GM20431 (cell line): ENCODE results near the gene OR13F1.
"Not testable (repeated sequence)": the region's sequence is repeated elsewhere in the genome, so short reads cannot be mapped to it uniquely, and the experiment has no call there.

Source experiments
- in situ Hi-C: fragments of 300-500 bp; cut with MseI, MboI; formaldehyde crosslinking; loops from one replicate; pipeline ENCODE4 v1.15.0; 2020; ENCODE audit warnings: low sequenced_read_pairs; ENCODE audit not compliant: unreplicated experiment

The OR13F1 gene, protein sequence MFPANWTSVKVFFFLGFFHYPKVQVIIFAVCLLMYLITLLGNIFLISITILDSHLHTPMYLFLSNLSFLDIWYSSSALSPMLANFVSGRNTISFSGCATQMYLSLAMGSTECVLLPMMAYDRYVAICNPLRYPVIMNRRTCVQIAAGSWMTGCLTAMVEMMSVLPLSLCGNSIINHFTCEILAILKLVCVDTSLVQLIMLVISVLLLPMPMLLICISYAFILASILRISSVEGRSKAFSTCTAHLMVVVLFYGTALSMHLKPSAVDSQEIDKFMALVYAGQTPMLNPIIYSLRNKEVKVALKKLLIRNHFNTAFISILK

DNA sequence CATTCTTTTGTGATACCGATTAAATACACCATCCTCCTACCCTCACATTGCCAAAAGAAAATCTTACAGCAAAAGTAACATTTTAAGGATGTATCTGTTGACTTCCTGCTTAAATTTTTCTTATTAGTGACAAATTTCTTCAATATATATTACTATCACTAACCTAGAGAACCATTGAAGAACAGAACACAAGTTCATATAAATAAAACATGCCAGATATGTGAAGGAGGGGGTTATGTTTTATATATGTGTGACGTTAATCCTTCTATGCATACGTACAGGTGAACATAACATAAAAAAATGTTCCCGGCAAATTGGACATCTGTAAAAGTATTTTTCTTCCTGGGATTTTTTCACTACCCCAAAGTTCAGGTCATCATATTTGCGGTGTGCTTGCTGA, at the start of gene OR13F1:
Gene OR13F1 (plus strand): TSS at position 301 of the 400 bp plus-strand sequence. CDS start 0 bp downstream, at position 301.
- in situ Hi-C loops: no loop called here

DNA sequence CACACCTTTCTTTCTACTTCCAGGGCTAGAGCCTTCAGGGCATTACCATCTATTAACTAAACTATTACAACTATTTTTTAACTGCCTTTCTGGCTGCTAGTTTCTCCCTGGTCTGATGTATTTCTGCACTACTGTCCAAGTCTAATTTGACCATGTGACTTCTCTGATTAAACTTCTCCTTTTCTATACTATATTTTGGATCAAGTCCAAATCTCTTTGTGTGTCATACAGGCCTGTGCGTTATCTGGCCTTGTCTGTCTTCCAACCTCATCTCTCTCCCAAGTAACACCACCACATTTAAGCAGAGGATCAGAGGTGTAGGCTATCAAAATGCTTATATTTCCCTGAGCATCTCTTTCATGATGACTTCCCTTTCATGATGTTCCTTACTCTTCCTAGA, 47.2 kb upstream of the OR13F1 start:
- in situ Hi-C loops: no loop called here

DNA sequence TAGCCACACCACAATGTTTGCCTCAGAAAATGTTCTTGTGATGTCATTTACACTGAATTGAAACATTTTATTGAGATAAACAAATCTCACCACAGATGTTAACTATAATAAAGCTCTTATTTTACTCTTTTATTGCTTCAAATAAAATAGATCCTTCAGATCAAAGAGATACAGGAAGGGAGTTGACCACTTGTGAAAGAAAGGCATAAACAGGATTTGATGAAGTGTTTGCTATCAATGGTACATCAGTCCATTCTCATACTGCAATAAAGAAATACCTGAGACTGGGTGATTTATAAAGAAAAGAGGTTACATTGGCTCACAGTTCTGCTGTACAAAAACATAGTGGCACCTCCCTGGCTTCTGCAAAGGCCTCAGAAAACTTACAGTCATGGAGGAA, 40.2 kb upstream of the OR13F1 start:
- in situ Hi-C loops: no loop called here

DNA sequence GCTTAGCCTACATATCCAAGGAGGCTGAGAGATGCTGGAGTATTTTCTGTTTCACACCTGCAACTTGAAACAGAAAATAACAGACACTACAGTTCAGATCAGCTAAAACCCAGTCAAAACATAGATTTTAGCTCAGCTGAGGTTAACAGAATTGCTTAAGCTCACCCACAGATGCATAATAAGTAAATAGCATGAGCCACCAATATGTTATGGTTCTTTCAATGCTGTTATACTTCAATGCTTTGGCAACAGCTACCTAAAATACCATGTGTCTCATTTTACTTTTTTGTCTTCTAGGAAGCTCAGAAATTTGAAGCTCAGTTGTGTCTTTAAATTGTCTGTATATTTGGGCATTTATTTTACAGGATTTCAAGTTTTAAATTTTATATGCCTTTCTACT, 35.8 kb upstream of the OR13F1 start:
- in situ Hi-C loops: no loop called here

DNA sequence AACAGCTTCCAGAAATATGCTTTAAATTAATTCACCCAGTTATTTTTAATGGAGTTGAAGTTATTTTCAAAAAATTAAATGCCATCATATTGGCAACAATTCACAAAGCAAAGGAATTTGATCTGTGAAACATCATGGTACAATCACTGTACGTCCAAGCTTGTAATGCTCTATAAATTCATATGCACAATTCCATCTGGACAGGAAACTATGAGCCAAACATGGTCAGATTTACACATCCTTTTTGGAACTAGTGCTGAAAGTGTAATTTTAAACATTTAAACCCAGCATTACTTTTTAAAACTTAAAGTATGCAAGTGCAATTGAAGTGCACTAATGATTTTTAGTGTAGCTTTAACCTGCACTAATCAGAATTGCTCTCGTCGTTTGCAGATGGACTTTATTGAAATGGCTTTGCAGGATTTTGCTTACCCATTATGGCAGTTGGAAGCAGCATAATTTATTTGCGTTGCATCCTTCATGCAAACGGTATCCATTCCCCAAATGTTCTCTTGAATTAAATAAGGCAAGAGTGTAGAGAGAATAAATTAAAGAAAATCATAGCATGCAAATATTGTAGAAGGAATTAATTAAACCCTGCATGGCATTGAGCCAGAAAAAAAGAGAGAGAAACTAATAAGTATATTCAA, 21.0 kb upstream of the OR13F1 start:
- in situ Hi-C loops: no loop called here

DNA sequence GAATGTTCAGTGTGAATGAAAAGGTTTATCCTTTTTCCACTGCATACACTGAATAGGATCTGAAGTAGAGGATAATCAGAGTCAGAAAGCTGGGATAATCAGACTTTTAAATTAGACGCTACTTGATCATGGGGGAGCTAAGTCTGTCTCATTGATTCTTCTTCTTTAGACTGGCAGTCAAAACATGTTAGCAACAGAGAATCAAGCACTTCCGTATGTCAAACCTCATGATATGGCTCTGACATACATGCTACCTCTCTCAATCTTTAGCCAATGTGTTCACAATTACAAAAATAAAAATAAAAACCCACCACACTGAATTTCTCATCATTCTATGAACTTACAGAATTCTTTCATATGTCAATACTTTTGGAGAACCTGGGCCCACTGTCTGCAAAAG, 19.0 kb upstream of the OR13F1 start:
- in situ Hi-C loops: no loop called here

DNA sequence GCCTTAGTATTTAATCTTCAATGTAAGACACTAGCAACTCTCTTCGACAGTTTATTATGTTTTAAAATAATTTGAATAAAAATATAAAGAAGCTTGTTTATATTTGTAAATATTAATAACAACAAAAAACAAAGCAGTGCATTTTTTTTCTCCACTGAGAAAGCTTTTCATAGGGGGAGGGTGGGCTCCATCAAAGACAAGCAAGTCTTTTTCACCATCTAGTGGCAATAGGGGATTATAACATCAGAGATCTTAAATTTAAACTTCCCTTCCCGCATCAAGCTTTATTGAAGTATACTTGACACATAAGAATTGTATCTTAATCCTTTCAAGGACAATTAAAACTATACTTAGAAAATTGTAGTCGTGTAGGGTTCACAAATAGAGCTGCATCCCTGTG, 9.3 kb upstream of the OR13F1 start:
- in situ Hi-C loops: no loop called here

DNA sequence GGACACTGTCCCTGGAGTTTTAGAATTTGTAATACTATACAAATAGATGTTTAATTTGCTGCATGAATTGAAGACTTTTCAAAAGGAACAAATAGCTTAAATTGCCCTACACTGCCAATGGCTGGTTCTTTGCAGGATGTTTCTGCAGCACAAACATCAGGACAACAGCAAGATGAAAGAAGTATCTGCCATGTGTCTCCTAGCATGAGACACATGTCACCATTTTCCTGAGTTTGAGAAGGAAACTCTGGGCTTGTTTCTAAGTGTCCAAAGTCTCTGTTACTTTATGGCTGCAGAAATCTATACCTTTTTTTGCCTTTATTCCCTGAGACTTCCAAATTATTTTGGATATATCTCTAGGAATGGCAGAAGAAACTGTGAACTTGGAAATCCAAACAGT, 623 bp upstream of the OR13F1 start:
- in situ Hi-C loops: no loop called here

DNA sequence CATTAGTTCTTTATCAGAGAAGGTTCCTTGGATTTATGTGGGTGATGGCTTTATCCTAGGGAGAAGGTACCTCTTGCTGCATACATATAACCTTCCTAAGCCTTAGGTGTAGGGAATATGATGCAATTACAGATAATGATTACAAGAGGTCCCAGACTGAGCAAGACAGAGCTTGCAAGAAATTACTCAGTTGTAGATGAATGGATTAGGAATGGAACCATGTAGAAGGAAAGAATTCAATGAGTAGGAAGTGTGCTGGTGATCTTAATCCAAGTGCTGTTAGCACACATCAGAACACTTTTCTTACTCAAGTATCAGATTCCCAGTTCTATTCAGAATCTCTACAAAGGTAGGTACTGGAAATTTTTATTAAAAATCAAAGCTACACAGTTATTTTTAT, 2.5 kb downstream of the OR13F1 start:
- in situ Hi-C loops: no loop called here

DNA sequence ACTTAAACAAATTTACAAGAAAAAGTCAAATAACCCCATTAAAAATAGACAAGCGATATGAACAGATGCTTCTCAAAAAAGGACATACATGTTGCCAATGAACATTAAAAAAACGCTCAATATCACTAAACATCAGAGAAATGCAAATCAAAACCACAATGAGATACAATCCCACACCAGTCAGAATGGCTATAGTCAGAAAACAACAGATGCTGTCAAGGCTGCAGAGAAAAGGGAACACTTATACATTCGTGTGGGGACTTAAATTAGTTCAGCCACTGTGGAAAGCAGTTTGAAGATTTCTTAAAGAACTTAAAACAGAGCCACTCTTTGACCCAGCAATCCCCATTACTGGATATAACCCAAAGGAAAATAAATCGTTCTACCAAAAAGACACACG, 10.8 kb downstream of the OR13F1 start:
- in situ Hi-C loops: no loop called here

DNA sequence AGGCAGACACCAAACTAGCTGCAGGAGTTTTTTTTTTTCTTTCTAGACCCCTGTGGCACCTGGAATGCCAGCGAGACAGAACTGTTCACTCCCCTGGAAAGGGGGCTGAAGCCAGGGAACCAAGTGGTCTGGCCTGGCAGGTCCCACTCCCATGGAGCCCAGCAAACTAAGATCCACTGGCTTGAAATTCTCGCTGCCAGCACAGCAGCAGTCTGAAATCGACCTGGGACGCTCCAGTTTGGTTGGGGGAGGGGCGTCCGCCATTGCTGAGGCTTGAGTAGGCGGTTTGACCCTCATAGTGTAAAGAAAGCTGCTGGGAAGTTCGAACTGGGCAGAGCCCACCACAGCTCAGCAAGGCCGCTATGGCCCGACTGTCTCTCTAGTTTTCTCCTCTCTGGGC, 16.2 kb downstream of the OR13F1 start:
- in situ Hi-C loops: not testable (repeated sequence)

DNA sequence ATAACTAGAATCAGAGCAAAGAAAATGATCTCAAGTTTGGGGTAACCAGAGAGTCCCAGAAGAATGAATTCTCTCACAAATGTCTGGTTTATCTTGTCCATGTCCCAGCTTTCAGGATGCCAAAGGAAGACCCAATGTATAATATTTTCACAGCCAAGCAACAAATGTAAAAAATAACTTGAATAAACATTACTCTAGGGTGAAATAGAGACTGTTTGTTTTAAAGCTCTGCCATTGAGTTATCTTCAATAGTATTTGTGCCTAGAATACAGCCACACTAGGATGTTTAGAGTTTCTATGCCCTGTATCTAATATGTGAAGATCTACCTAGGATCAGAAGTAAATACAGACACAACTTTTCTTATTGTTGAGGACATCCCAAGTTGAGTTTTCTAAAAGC, 23.0 kb downstream of the OR13F1 start, which contains the start of gene OR13C4:
Gene OR13C4 (minus strand): TSS at position 101 of the 400 bp plus-strand sequence. CDS start 0 bp downstream, at position 101.
- in situ Hi-C loops: no loop called here

DNA sequence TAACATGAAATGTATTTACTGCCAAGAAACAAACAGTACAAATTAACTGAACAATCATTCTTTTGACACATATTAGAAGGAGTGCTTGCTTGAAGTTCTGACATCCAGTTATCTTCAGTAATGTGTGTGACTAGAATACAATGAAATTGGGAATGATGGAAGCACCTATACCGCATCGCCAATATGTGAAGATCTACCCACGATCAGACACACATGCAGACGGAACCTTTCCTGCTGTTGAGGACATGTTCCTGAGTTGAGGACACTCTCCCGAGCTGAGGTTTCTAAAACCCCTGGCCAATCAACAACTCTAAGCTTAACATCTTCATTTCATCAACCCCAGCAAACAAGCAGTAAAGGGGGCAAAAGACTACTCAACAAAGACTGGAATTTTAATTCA, 32.7 kb downstream of the OR13F1 start, which contains the start of gene OR13C3:
Gene OR13C3 (minus strand): TSS at position 101 of the 400 bp plus-strand sequence. CDS start 133 bp downstream, outside the sequence.
- in situ Hi-C loops: no loop called here

DNA sequence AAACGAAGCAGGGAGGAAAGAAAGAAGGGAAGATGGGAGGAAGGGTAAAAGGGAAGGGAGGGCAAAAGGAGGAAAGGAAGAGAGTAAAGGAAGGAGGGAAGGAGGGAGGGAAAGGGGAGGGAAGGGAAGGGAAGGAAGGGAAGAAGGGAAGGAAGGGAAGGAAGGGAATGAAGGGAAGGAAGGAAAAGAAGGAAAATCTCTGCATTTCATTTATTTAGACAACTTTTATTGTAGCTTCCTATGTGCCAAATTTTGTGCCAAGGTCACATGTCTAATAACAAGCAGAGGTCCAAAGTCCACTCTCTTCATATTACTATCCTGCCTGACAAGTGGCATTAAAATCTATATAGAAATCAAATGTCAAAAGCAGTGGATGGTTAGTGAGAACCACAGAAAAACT, 35.2 kb downstream of the OR13F1 start:
- in situ Hi-C loops: no loop called here

DNA sequence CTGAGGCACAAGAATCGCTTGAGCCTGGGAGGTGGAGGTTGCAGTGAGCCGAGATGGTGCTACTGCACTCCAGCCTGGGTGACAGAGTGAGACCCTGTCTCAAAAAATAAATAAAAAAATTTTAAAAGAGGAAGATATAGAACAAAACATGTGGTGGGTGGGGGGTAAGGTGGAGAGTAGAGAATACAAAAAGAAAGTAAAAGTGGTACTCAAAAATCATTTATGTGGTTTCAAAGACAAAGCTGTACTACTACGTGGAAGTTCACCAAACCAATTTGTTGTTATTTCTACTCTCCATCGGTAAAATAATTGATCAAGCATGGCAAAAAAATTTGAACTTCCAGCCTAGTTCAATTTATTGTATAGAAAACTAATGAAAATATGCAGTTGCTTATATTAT, 40.6 kb downstream of the OR13F1 start:
- in situ Hi-C loops: no loop called here

DNA sequence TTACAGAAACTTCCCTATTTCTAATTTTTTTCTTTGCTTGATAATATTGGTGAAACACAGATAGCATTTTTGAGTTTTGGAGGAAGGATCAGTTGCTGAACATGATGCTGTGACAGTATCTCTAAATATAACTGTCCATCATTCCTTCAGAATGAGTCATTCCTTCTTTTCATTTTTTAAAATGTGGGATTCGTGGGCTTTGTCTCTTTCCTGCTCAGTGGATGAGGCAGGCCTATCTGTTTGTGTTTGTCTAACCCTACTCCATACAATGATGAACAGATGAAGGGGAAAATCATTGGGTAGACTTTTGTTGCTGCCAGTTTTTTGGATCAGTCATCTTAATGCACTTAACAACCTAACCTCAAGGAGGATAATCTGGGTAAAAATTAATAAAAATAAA, 49.2 kb downstream of the OR13F1 start:
- in situ Hi-C loops: no loop called here
